Brain microvascular endothelial cell (primary cell): ENCODE results near the gene YWHAB.

Experiments
- DNase-seq: peaks from one replicate; pipeline ENCODE4 v3.0.0-alpha.2; 2020
- H3K27ac ChIP-seq: fragments of 250-450 bp; sonication (Bioruptor Pico); 2 replicates; pipeline ENCODE4 v1.5.1; 2020; ENCODE audit warnings: mild to moderate bottlenecking, moderate library complexity
- H3K27me3 ChIP-seq: fragments of 250-450 bp; sonication (Bioruptor Pico); replicated peaks from 2 replicates; pipeline ENCODE4 v1.5.1; 2020; ENCODE audit warnings: mild to moderate bottlenecking
- H3K36me3 ChIP-seq: fragments of 250-450 bp; sonication (Bioruptor Pico); replicated peaks from 2 replicates; pipeline ENCODE4 v1.5.1; 2020; ENCODE audit warnings: mild to moderate bottlenecking
- H3K4me3 ChIP-seq: 2 replicates; pipeline ENCODE4 v1.5.1; 2011; ENCODE audit warnings: low read depth, mild to moderate bottlenecking, control low read depth, low read length, moderate library complexity
- in situ Hi-C: cut with HindIII; loops from 2 replicates; pipeline ENCODE4 v1.10.0; 2017; ENCODE audit warnings: low sequenced_read_pairs, low pct_ligation_motif_present
- TF ChIP-seq, protein P1 (sequence below): IDR thresholded peaks from 2 replicates; pipeline ENCODE4 v1.5.1; 2011; ENCODE audit warnings: low read depth, mild to moderate bottlenecking, moderate library complexity, low read length, control low read depth, inconsistent platforms; ENCODE audit errors: missing control alignments

YWHAB gene

DNA sequence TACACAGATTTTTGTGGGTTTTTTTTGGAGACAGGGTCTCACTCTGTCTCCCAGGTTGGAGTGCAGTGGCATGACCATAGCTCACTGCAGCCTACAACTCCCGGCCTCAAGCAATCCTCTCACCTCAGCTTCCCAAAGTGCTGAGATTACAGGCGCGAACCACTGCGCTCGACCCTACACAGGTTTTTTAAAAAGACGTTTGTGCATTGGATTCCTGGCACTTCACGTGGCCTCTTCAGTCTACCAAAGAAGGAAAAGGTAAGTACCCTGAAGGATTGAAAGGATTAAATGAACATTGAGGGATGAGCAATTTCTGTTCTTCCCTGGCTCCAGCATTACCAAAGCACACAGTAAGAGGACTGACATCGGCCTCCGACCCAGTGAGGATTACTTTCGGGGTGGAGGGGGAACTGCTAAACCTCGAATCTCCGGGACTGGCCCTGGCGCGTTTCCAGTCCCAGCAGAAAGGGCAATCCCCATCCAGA lies 556 bp upstream of the YWHAB start:
- H3K4me3 ChIP-seq: peak overlapping the region; percentile 90
- H3K27ac ChIP-seq: no peak overlapping the region
- in situ Hi-C loops: no loop called here
- no peak for DNase-seq
- TF ChIP-seq, protein P1, sequence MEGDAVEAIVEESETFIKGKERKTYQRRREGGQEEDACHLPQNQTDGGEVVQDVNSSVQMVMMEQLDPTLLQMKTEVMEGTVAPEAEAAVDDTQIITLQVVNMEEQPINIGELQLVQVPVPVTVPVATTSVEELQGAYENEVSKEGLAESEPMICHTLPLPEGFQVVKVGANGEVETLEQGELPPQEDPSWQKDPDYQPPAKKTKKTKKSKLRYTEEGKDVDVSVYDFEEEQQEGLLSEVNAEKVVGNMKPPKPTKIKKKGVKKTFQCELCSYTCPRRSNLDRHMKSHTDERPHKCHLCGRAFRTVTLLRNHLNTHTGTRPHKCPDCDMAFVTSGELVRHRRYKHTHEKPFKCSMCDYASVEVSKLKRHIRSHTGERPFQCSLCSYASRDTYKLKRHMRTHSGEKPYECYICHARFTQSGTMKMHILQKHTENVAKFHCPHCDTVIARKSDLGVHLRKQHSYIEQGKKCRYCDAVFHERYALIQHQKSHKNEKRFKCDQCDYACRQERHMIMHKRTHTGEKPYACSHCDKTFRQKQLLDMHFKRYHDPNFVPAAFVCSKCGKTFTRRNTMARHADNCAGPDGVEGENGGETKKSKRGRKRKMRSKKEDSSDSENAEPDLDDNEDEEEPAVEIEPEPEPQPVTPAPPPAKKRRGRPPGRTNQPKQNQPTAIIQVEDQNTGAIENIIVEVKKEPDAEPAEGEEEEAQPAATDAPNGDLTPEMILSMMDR: no peak
- peaks cover 5% of the 10 kb centered on the region for H3K36me3 ChIP-seq
- no peaks in the 10 kb centered on the region for H3K27me3 ChIP-seq

DNA sequence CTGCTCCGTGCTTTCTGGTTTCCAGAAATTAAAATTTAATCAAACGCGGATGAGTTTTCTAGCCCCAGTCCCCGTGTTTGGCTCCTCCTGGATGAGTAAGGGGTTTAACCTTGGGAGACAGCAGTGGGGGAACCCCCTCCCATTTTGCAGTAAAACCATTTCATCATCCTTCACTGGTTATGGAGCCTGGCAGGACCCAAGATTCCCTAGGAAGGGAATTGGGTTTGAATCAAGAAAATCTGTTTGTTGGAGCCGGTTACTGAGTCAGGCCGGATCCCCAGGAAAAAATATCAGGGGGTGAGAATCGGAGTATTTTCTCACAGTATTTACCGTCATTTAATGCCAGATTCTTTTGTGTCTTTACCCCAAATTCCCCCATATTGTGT lies 754 bp downstream of the YWHAB start:
- no peak for DNase-seq
- Histone ChIP-seq H3K27ac (peak overlapping the region; percentile 92), H3K36me3 (peaks cover 5% of the 10 kb centered on the region), H3K4me3 (peak overlapping the region; percentile 90), H3K27me3 (no peaks in the 10 kb centered on the region)
- TF ChIP-seq, protein P1: no peak
- in situ Hi-C loops: no loop called here

DNA sequence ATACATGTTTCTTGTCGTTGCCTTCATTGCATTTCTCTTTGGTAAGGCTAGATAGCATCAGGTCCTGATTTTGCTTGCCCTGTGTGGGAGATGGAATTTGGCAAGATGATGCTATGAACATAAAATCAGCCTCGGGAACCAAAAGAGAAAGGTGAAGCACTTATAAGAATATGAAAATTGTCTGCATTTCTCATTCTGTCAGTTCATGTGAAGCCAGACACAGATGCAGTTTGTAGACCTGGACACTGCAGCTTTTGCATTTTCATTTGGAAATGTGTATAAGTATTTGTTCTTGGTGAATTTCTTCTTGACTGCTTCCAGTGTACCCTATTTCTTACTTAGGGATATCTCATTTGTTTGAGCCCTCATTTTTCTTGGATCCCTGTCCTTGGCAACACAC lies 1.3 kb downstream of the YWHAB start:
- no peak for DNase-seq
- no peak overlapping the region for H3K27ac ChIP-seq

DNA sequence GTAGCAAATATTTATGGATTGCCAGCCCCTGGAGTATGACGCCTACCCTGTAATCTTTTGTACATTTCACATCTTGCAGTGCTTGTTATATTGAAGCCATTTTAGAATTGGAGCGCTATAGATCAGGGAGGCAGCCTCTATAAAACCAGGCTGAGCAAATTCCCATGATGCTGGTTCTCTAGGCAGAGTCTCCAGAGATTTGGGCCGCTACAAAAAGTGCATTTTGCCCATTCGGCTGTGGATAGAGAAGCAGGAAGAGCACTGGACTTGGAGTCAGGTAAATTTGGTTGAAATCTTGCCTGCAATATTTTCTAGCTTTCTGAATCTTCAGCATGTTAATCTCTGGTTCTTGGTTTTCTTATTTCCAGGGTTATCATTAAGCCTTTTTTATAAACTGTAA lies 2.0 kb downstream of the YWHAB start:
- TF ChIP-seq, protein P1: no peak
- in situ Hi-C loops: no loop called here
- peak overlapping the region; percentile 90 for H3K4me3 ChIP-seq
- H3K27ac ChIP-seq: no peak overlapping the region
- H3K27me3 ChIP-seq: no peaks in the 10 kb centered on the region
- no peak for DNase-seq
- H3K36me3 ChIP-seq: peaks cover 5% of the 10 kb centered on the region

More for the DNA sequence above, 1.3 kb downstream of the YWHAB start:
- in situ Hi-C loops: no loop called here
- H3K36me3 ChIP-seq: peaks cover 5% of the 10 kb centered on the region
- H3K27me3 ChIP-seq: no peaks in the 10 kb centered on the region
- TF ChIP-seq, protein P1: no peak
- H3K4me3 ChIP-seq: peak overlapping the region; percentile 90

DNA sequence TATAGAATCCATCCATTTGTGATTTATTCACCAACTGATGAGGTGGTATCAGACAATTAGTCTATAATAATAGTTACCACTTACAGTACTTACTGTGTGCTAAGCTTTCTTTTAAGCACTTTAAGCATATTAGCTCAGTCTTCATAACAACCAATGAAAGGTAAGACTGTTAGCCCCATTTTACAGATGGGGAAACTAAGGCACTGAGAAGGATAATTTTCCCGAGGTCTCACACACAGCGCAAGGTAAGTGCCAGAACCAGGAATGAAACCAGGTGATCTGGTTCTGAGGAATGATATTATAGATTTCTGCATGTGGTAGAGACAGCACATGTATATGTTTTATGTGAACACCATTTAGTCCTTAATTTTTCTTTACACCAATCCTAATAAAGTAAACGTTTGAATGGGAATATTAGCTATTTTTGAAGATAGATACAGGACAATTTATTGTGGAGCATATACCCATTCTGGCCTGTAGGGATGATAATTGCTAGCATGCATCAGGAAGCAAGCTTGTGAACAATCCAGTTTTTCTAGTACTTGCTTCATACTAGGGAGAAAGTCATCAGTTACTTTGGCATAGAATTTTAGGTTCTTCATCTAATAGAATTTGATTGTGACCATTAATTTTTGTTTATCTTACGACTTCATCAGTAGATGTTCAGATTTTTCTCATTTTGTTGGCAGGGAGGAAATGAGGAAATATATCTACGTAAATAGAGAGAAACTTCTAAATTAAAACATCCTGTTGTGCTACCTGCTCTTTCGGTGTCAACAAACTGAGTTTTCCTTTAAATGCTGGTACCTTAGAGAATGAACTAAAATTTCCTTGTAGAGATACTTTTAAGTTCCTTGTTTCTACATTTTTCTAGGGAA lies 3.0 kb downstream of the YWHAB start:
- TF ChIP-seq, protein P1: peak; percentile 35
- no peak for DNase-seq
- Histone ChIP-seq H3K36me3 (peaks cover 5% of the 10 kb centered on the region), H3K4me3 (no peak overlapping the region), H3K27me3 (no peaks in the 10 kb centered on the region), H3K27ac (no peak overlapping the region)
- in situ Hi-C loops: no loop called here

DNA sequence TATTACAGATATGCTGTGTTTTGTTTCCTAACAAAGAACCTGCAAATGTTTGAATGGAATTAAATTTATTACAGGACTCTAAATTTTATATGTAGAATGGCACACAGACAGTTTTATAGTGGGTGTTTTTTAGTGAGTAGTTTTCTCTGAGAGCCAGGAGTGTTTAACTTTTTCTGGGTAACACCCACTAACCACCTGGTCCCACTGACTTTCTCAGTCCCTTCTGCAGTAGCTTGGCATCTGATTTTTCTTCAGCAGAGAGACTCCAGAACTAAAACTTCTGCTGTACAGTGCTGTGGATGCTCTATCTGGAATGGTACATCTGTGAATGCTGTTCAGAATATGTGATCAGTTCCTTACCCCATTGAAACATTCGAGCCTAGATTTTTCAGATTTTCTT lies 6.3 kb downstream of the YWHAB start:
- TF ChIP-seq, protein P1: no peak
- no peaks in the 10 kb centered on the region for H3K27me3 ChIP-seq
- in situ Hi-C loops: no loop called here
- H3K27ac ChIP-seq: no peak overlapping the region
- H3K4me3 ChIP-seq: no peak overlapping the region
- DNase-seq: no peak
- peaks cover 3% of the 10 kb centered on the region for H3K36me3 ChIP-seq
